Measurements from ENCODE around the gene NAA16. TPM values are rescaled to one million over a fixed set of nuclear protein-coding genes. Genes with fewer than 3 reads are reported as not detected.

Gene NAA16
- polyA plus RNA-seq, 1 of the 3 experiments (the other 2 are of a cell fraction) = 4.4 TPM

DNA sequence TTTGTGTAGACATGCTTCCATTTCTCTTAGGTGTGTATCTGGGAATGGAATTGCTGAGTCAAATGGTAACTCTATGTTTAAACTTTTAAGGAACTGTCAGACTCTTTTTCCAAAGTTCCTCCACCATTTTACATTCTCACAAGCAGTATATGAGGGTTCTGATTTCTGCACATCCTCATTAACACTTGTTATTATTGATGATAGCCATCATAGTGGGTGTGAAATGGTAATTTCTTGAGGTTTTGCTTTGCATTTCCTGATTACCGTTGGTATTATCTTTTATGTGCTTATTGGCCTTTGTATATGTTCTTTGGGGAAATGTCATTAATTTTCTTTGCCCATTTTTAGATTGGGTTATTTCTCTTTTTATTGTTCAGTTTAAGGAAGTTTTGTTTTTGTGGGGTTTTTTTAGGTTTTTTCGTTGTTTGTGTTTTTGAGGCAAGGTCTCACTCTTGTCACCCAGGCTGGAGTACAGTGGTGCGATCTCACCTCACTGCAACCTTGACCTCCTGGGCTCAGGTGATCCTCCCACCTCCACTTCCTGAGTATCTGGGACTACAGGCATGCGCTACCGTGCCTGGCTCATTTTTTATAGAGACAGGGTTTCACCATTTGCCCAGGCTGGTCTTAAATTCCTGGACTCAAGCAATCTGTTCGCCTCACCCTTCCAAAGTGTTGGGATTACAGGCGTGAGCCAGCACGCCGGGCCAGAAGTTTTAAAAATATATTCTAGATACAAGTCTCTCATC is 34.3 kb downstream of the NAA16 start (continued):
- TF ChIP-seq, protein P1, sequence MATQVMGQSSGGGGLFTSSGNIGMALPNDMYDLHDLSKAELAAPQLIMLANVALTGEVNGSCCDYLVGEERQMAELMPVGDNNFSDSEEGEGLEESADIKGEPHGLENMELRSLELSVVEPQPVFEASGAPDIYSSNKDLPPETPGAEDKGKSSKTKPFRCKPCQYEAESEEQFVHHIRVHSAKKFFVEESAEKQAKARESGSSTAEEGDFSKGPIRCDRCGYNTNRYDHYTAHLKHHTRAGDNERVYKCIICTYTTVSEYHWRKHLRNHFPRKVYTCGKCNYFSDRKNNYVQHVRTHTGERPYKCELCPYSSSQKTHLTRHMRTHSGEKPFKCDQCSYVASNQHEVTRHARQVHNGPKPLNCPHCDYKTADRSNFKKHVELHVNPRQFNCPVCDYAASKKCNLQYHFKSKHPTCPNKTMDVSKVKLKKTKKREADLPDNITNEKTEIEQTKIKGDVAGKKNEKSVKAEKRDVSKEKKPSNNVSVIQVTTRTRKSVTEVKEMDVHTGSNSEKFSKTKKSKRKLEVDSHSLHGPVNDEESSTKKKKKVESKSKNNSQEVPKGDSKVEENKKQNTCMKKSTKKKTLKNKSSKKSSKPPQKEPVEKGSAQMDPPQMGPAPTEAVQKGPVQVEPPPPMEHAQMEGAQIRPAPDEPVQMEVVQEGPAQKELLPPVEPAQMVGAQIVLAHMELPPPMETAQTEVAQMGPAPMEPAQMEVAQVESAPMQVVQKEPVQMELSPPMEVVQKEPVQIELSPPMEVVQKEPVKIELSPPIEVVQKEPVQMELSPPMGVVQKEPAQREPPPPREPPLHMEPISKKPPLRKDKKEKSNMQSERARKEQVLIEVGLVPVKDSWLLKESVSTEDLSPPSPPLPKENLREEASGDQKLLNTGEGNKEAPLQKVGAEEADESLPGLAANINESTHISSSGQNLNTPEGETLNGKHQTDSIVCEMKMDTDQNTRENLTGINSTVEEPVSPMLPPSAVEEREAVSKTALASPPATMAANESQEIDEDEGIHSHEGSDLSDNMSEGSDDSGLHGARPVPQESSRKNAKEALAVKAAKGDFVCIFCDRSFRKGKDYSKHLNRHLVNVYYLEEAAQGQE (IDR thresholded peaks at IDR 0.05; ENCODE audit: low read depth, low read length) = no peak
- no peak for TF ChIP-seq ELF1 (IDR thresholded peaks at IDR 0.05)

- 86% methylated on average over 9 of the region's 9 CpGs for WGBS (ENCODE audit: low lambda C conversion rate)
- no peaks in the 10 kb centered on the region for H3K27me3 ChIP-seq (ENCODE audit: insufficient read depth)
- H3K9me2 ChIP-seq = no peaks in the 10 kb centered on the region
- no peak overlapping the region for H3K9ac ChIP-seq
- peaks cover 7 to 35% of the 10 kb centered on the region in 2 experiments for H3K36me3 ChIP-seq (replicated peaks in 1 of 2; ENCODE audit: control insufficient read depth in 1 of 2, insufficient read depth in 2 of 2, low read length in 1 of 2)
- no peaks in the 10 kb centered on the region for H4K20me1 ChIP-seq (ENCODE audit: insufficient read depth)
- TF ChIP-seq RXRA (IDR thresholded peaks at IDR 0.05; ENCODE audit: borderline replicate concordance, low read depth) (no peak), TEAD4 (IDR thresholded peaks at IDR 0.05; ENCODE audit: borderline replicate concordance, insufficient read depth) (no peak), EZH2phosphoT487 (IDR thresholded peaks at IDR 0.05; ENCODE audit: borderline replicate concordance, low read depth) (no peak)
- TF ChIP-seq, protein P2, sequence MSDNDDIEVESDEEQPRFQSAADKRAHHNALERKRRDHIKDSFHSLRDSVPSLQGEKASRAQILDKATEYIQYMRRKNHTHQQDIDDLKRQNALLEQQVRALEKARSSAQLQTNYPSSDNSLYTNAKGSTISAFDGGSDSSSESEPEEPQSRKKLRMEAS (IDR thresholded peaks at IDR 0.05; ENCODE audit: low read depth) = no peak
- no peaks in the 10 kb centered on the region for H3F3A ChIP-seq (replicated peaks; ENCODE audit: insufficient read depth)
- no peaks in the 10 kb centered on the region for H3K9me3 ChIP-seq
- no peaks in the 10 kb centered on the region for H3K4me1 ChIP-seq (ENCODE audit: control insufficient read depth in 1 of 2, insufficient read depth in 2 of 2, low read depth in 1 of 2, low read length in 1 of 2)
- H3K4me3 ChIP-seq (ENCODE audit: low read depth in 2 of 2, low read length in 1 of 2) = no peak overlapping the region
- no peak overlapping the region for H3K27ac ChIP-seq (ENCODE audit: low read depth in 2 of 2, low read length in 1 of 2)
- peaks cover 29% of the 10 kb centered on the region; the same call in 1 of the 2 replicates for H3K79me2 ChIP-seq (ENCODE audit: insufficient read depth)
- H2AFZ ChIP-seq (ENCODE audit: low read depth) = no peak overlapping the region
- H3K4me2 ChIP-seq = no peak overlapping the region
- no peak for DNase-seq
- ChIA-PET CTCF (no interaction called here), POLR2A (no interaction called here)
Observed at GRCh38 chr13:41345914-41346589, 35.0 kb downstream of the NAA16 start.
